RWPE2 (cell line): Measurements from ENCODE around the gene AKAP10.
"Not testable (repeated sequence)": the region's sequence is repeated elsewhere in the genome, so short reads cannot be mapped to it uniquely, and the experiment has no call there.

Experiments
- ATAC-seq: fragments of 200-7000 bp; cut with Tn5 transposase; 3 replicates; pipeline ENCODE4 v1.9.1; 2021; ENCODE audit warnings: low read depth
- DNase-seq: peaks from one replicate; pipeline ENCODE4 v3.0.0-alpha.2; 2020; ENCODE audit warnings: low spot score
- H3K27ac ChIP-seq: fragments of 450-650 bp; 2 replicates; pipeline ENCODE4 v1.5.1; 2017; ENCODE audit warnings: mild to moderate bottlenecking; ENCODE audit not compliant: poor library complexity, severe bottlenecking
- H3K27me3 ChIP-seq: fragments of 250-450 bp; sonication (Bioruptor Pico); 2 replicates; pipeline ENCODE4 v1.5.1; 2021; ENCODE audit warnings: mild to moderate bottlenecking, moderate library complexity; ENCODE audit not compliant: insufficient read depth, poor library complexity, severe bottlenecking
- H3K36me3 ChIP-seq: fragments of 250-450 bp; sonication (Bioruptor Pico); 2 replicates; pipeline ENCODE4 v1.5.1; 2020; ENCODE audit warnings: low read depth, mild to moderate bottlenecking, moderate library complexity
- H3K4me1 ChIP-seq: fragments of 250-450 bp; sonication (Bioruptor Pico); 2 replicates; pipeline ENCODE4 v1.5.1; 2021; ENCODE audit warnings: mild to moderate bottlenecking, moderate library complexity; ENCODE audit not compliant: insufficient read depth, poor library complexity, severe bottlenecking
- H3K4me3 ChIP-seq: fragments of 250-450 bp; sonication (Bioruptor Pico); 2 replicates; pipeline ENCODE4 v1.5.1; 2021; ENCODE audit warnings: mild to moderate bottlenecking, moderate library complexity; ENCODE audit not compliant: severe bottlenecking
- H3K9me3 ChIP-seq: fragments of 250-450 bp; sonication (Bioruptor Pico); 2 replicates; pipeline ENCODE4 v1.5.1; 2021; ENCODE audit warnings: mild to moderate bottlenecking, moderate library complexity; ENCODE audit not compliant: severe bottlenecking
- TF ChIP-seq, protein P1 (sequence below): fragments of 450-650 bp; IDR thresholded peaks from one replicate; pipeline ENCODE4 v1.5.1; 2017; ENCODE audit warnings: mild to moderate bottlenecking, moderate library complexity; ENCODE audit not compliant: poor library complexity, severe bottlenecking

The AKAP10 gene

DNA sequence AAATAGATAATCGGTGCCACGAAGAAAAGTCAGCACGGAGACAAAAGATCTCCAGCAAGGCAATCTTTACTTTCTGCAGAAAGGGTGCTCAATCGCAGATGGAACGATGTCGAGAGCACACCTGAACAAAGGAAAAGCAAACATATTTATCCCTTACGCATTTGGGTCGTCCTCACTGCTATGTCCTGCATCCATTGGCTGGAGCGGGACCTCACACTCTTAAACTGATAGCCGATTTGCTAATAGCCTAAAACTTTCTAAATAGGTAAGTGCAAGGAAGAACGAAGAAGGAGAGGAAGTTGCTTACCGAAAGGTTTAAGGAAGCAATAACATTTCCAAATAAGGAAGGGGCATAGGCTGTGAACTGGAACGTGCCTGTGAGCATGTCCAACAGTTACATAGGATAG is 1.2 kb upstream of the AKAP10 start:
- Histone ChIP-seq H3K27ac (no peak overlapping the region), H3K27me3 (no peaks in the 10 kb centered on the region), H3K9me3 (no peaks in the 10 kb centered on the region), H3K36me3 (peaks cover 20% of the 10 kb centered on the region), H3K4me1 (no peaks in the 10 kb centered on the region), H3K4me3 (no peak overlapping the region)
- no peak for ATAC-seq
- DNase-seq = no peak
- TF ChIP-seq, protein P1, sequence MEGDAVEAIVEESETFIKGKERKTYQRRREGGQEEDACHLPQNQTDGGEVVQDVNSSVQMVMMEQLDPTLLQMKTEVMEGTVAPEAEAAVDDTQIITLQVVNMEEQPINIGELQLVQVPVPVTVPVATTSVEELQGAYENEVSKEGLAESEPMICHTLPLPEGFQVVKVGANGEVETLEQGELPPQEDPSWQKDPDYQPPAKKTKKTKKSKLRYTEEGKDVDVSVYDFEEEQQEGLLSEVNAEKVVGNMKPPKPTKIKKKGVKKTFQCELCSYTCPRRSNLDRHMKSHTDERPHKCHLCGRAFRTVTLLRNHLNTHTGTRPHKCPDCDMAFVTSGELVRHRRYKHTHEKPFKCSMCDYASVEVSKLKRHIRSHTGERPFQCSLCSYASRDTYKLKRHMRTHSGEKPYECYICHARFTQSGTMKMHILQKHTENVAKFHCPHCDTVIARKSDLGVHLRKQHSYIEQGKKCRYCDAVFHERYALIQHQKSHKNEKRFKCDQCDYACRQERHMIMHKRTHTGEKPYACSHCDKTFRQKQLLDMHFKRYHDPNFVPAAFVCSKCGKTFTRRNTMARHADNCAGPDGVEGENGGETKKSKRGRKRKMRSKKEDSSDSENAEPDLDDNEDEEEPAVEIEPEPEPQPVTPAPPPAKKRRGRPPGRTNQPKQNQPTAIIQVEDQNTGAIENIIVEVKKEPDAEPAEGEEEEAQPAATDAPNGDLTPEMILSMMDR = no peak

DNA sequence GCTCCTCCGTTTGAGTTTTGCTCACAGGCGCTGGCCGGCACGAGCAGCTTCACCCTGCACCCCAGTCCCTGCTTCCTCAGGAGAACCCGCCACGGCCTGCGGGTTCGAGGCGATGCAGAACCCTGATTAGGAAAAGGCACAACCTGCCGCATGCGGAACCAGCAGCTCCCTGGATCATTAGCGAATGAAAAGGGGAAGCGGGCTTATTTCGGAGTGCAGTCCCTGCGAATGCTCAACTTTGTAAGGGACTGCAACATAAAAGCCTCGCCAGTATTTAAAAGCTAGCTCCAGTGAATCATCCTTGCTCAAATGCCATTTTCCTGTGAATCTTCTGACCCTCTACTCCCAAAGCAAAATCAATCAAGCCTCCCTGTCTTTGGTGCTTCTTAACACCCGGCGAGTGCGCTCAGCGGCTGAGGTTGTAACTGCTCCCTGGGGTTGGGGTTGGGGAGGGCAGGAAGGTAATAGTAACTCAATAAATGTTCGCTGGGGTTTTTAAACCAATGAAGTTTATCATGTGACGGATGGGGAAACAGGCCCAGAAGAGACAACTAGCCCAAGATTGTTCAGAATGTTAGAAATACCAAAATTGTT is 678 bp upstream of the AKAP10 start:
- Histone ChIP-seq H3K9me3 (no peaks in the 10 kb centered on the region), H3K27ac (peak overlapping the region; percentile 69), H3K4me1 (no peaks in the 10 kb centered on the region), H3K27me3 (no peaks in the 10 kb centered on the region), H3K36me3 (peaks cover 25% of the 10 kb centered on the region), H3K4me3 (peak overlapping the region; percentile 93)
- DNase-seq (no peak), ATAC-seq (no peak)
- TF ChIP-seq, protein P1 = no peak

- H3K27me3 ChIP-seq = no peaks in the 10 kb centered on the region
- DNase-seq = no peak
- no peaks in the 10 kb centered on the region for H3K9me3 ChIP-seq
- H3K4me1 ChIP-seq = no peaks in the 10 kb centered on the region
- TF ChIP-seq, protein P1 = no peak
- H3K27ac ChIP-seq = no peak overlapping the region
- peaks cover 52% of the 10 kb centered on the region for H3K36me3 ChIP-seq
- H3K4me3 ChIP-seq = no peak overlapping the region
- no peak for ATAC-seq
Measured at GRCh38 chr17:19975601-19976000, 2.0 kb downstream of the AKAP10 start.

GRCh38 chr17:19973156-19973555 is 4.5 kb downstream of the AKAP10 start:
- Histone ChIP-seq H3K4me1 (no peaks in the 10 kb centered on the region), H3K36me3 (peaks cover 68% of the 10 kb centered on the region), H3K9me3 (no peaks in the 10 kb centered on the region), H3K4me3 (no peak overlapping the region), H3K27ac (no peak overlapping the region), H3K27me3 (no peaks in the 10 kb centered on the region)
- TF ChIP-seq, protein P1 = no peak
- DNase-seq = no peak
- ATAC-seq = no peak

GRCh38 chr17:19962954-19963353 is 14.7 kb downstream of the AKAP10 start:
- ATAC-seq, H3K27me3 ChIP-seq, DNase-seq, H3K9me3 ChIP-seq, H3K4me1 ChIP-seq, H3K27ac ChIP-seq, H3K4me3 ChIP-seq: not testable (repeated sequence)
- peaks cover 85% of the 10 kb centered on the region for H3K36me3 ChIP-seq
